Measurements from ENCODE around the gene EPHB1.
"Not testable (repeated sequence)": the region's sequence is repeated elsewhere in the genome, so short reads cannot be mapped to it uniquely, and the experiment has no call there.

Gene EPHB1

DNA sequence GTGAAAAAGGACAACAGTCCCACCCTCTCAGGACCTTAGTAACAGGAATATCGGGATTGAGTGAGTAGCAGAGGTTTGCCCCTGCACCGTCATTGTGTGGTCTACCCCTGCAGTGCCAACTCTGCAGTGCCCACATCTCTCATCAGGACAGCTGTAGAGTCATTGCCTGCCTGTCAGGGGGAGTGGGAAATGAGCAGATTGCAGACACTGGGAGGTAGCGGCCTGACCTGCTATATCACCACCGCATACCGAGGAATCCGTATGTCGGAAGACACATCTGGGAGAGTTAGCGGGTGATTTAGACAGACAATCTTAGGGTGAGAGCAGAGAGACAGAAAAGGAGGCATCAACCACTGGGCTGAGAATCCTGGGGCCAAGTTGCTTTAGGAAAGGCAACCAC is 218.1 kb downstream of the EPHB1 start:
- TF ChIP-seq CTCF (IDR thresholded peaks at IDR 0.05; ENCODE audit: low read depth, low read length, missing control alignments): no peak
- DNase-seq (ENCODE audit: low read depth): no peak
- no peak overlapping the region for H3K4me3 ChIP-seq (ENCODE audit: low read depth, low read length)
- in situ Hi-C loops (cut with HindIII; ENCODE audit: low sequenced_read_pairs): no loop called here

DNA sequence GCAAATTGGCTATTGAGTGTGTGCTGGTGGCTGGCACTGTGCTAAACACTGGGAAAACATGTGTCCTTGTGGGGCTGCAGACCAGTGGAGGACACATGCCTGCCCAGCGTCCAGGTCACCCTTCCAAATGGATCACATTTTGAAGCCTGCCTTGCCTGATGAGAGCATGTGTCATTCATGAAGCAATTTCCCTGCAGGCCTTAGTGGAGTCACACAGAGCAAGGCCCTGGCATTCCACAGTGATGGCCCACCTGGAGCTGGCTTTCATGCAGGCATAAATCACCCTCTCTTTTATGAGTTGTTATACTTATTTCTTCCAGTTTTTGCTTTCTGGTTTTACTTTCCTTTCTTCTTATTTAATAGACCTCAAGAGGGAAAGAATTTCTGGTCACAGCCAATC is 219.5 kb downstream of the EPHB1 start:
- H3K4me3 ChIP-seq (ENCODE audit: low read depth, low read length): no peak overlapping the region
- TF ChIP-seq CTCF (IDR thresholded peaks at IDR 0.05; ENCODE audit: low read depth, low read length, missing control alignments): no peak
- no peak for DNase-seq (ENCODE audit: low read depth)
- in situ Hi-C loops (cut with HindIII; ENCODE audit: low sequenced_read_pairs): no loop called here

GRCh38 chr3:135017003-135017893 is 222.2 kb downstream of the EPHB1 start:
- no peak overlapping the region for H3K4me3 ChIP-seq (ENCODE audit: low read depth, low read length)
- DNase-seq (ENCODE audit: low read depth): no peak
- in situ Hi-C loops (cut with HindIII; ENCODE audit: low sequenced_read_pairs): no loop called here
- no peak for TF ChIP-seq CTCF (IDR thresholded peaks at IDR 0.05; ENCODE audit: low read depth, low read length, missing control alignments)

- no peak overlapping the region for H3K4me3 ChIP-seq (ENCODE audit: low read depth, low read length)
- TF ChIP-seq CTCF (IDR thresholded peaks at IDR 0.05; ENCODE audit: low read depth, low read length, missing control alignments): no peak
- in situ Hi-C loops (cut with HindIII; ENCODE audit: low sequenced_read_pairs): no loop called here
- DNase-seq (ENCODE audit: low read depth): no peak
Observed at GRCh38 chr3:135018149-135018923, 223.3 kb downstream of the EPHB1 start.

DNA sequence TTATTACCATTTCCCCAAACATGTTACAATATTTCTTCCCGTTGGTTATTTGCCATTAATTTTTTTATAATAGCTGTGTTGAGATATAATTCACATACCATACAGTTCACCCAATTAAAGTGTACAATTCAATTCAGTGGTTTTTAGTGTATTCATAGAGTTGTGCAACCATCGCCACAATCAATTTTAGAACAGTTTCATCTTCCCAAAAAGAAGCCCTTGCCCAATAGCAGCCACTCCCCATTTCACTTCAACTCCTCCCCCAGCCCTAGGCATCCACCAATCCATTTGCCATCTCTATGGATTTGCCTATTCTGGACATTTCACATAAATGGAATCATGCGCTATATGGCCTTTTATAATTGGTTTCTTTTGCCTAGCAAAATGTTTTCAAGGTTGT is 225.1 kb downstream of the EPHB1 start:
- in situ Hi-C loops (cut with HindIII; ENCODE audit: low sequenced_read_pairs): no loop called here
- no peak overlapping the region for H3K4me3 ChIP-seq (ENCODE audit: low read depth, low read length)
- TF ChIP-seq CTCF (IDR thresholded peaks at IDR 0.05; ENCODE audit: low read depth, low read length, missing control alignments): no peak
- DNase-seq (ENCODE audit: low read depth): no peak

DNA sequence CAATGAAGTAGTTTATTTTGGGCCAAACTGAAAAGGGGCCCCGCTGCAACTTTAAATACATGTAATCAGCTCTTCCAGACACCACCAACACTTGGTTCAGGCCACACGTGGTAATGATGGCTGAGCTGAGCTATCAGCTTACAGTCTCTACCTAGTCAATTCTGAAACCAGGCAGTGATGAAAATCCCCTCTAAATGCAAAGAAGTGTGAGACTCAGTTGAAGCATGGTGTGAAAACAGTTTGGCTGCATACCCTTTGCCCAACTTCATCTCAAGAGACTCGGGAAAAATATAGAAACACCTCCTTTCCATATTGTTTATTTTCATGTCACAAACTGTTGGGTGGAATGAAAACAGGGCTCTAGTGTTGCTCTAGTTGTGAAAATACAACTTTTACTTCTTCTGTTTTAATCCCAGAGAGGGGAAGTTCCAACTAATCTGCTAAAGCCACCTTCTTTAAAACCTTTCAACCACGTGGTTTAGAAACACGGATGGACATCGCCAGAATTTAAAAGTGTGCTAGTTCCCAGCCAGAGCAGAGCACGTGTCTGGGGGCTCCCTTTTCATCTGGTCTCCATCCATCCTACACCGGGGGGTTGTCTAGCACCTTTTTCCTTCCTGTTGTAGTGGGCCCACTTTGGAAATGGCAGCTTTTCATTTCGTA is 229.1 kb downstream of the EPHB1 start:
- H3K4me3 ChIP-seq (ENCODE audit: low read depth, low read length): no peak overlapping the region
- in situ Hi-C loops (cut with HindIII; ENCODE audit: low sequenced_read_pairs): no loop called here
- TF ChIP-seq CTCF (IDR thresholded peaks at IDR 0.05; ENCODE audit: low read depth, low read length, missing control alignments): no peak
- DNase-seq (ENCODE audit: low read depth): no peak

GRCh38 chr3:135030768-135031615 is 235.9 kb downstream of the EPHB1 start:
- H3K4me3 ChIP-seq (ENCODE audit: low read depth, low read length); DNase-seq (ENCODE audit: low read depth); in situ Hi-C loops (cut with HindIII; ENCODE audit: low sequenced_read_pairs): not testable (repeated sequence)
